Right lung (tissue), 5 donors: Measurements from ENCODE around the gene PRDM4. TPM values are rescaled to one million over a fixed set of nuclear protein-coding genes. Genes with fewer than 3 reads are reported as not detected.
"Not testable (repeated sequence)": the region's sequence is repeated elsewhere in the genome, so short reads cannot be mapped to it uniquely, and the experiment has no call there.

Experiments used
- DNase-seq, 2 donors: peaks; one replicate each; pipeline ENCODE4 v3.0.0-alpha.2; 2013
- polyA plus RNA-seq, 5 donors: library from polyadenylated mRNA; unstranded; fragments of 120-200 nt; gene quantifications; one replicate each; pipeline versions ENCODE4 v1.2.1 to v1.2.3, GENCODE V29; 2013; ENCODE audit warnings: inconsistent platforms in 1 of 5, low replicate concordance in 1 of 5; ENCODE audit not compliant: insufficient read length in 5 of 5, insufficient read depth in 1 of 5

PRDM4 gene
- polyA plus RNA-seq, 5 donors, result 22.2 to 30.2 (median 24.9) TPM

DNA sequence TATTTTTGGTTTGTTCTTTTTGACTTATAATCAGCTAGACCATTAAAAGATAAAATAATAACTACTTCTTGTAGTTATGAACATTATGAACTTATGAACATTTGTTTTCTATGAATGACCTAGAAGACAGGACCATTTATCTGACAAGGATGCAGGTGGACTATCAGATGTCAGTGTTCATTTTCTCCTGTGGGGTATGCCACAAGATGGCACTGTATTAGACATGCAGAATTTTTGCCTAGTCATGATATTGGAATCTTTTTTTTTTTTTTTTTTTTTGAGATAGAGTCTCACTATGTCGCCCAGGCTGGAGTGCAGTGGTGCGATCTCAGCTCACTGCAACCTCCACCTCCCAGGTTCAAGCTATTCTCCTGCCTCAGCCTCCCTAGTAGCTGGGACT is 65.2 kb downstream of the PRDM4 start:
- DNase-seq, result not testable (repeated sequence)

DNA sequence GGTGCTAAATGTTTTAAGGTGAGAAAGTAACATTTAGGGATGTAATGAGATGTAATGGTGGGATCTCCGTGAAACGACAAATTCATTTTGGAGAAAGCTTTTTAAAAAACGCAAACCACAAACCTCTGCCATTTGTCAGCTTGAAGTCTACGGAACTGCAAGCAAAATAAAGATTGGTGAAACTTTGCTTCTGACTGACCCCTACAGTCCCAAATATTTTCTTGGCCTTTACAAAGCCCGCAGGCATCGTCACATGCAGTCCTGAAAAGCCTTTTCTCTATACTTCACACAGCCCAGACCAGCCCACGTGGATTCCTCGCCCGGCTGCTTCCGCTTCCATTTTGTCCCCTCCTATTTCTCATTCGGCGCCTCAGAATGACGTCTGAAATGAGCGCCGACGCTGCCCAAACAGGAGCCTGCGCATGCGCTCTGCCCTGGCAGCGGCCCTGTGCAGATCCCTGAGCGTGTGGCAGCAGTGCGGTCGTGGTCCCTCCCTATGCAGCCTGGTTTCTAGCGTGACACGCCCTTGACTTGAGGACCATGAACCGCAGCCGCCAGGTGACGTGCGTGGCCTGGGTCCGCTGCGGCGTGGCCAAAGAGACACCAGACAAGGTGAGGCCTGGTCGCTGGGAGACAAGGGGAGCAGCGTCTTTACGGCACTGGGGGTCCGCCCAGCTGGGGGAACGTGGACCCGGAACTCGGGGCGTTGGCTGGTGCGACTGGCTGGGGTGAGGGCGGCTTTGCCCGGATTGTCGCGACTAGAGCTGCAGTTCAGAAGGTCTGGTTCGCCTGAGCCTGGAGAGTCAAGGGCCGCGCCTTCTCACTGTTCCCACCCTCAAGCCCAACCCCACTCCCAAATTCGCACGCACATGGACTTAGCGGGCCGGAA is 75.3 kb downstream of the PRDM4 start, which contains the start of gene PWP1:
Gene PWP1, plus strand, starts transcription at position 440 of the 889 bp plus-strand sequence. Its CDS starts 101 bp downstream, at position 541.
- DNase-seq, result peak; percentile 96

DNA sequence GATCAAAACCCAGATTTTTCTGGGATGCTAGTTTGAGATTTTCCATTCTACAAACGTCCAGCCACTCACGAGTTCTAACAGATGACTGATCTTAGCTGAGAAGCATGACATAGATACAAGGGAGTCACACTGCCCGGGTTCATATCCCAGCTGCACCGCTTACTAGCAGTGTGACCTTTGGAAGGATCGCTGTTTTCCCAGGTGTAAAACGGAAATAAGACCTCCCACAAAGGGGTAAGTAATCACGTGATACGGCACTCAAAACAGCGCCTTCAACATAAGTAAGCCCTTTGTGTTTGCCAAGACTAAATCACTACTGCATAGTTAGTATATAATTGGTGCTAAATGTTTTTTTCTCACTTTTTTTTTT is 76.0 kb downstream of the PRDM4 start:
- DNase-seq, result peak; percentile 20

DNA sequence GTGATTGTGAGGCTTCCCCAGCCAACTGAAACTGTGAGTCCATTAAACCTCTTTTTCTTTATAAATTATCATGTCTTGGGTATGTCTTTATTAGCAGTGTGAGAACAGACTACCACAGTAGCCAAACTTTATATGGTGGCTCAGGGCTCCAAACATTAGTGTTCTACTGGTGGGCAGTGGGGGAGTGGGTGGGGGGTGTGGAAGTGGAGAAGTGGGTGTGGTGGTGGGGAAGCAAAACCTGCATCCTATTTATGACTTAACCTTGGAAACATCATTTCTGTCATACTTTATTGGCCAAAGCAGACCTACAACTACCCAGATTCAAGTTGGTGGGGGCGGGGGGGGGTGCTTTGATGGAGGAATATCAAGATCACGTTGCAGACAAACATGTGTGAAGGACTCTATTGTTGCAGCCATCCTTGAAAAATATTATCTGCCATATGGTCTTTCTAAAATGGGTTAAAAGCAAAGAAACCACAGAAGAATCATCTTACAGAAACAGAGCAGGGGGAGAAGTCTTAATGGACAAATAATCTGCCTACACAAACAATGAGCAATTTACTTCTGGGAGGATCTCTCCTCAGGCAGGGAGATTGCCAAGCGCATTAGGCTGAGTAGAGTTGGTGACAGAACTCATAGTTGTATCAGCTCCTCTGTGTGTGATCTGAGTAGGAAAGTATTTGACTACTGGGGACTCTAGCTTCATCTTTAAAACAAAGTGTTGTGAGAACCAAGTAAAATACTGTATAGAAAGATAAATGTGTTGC is 76.7 kb downstream of the PRDM4 start:
- DNase-seq, result no peak

Other genes starting within 250 kb of the PRDM4 start
- 10 to 100 TPM; 46.6 to 66.8 (median 58.4) TPM for gene PWP1, start 75.3 kb downstream of the PRDM4 start, polyA plus RNA-seq
- gene ASCL4, start 13.6 kb upstream of the PRDM4 start, polyA plus RNA-seq, result not detected